OCI-LY7 (cell line): ENCODE measurements around the gene AKR7A3. TPM values are rescaled to one million over a fixed set of nuclear protein-coding genes. Genes with fewer than 3 reads are reported as not detected.
"Not testable (repeated sequence)": the region's sequence is repeated elsewhere in the genome, so short reads cannot be mapped to it uniquely, and the experiment has no call there.

ENCODE experiments used
- BruUV-seq: library from RNA; stranded (reverse); fragments of 400-500 nt; replicated peaks from 2 replicates; lab custom pipeline; 2021; lab: Mats Ljungman, UMichigan
- CTCF ChIA-PET: fragments of 300-600 bp; sonication (Branson Sonifier 250); formaldehyde crosslinking; loops from one replicate; lab custom pipeline; 2022; ENCODE audit warnings: antibody characterized with exemption; ENCODE audit not compliant: unreplicated experiment; lab: Charles Lee
- POLR2A ChIA-PET: fragments of 300-600 bp; sonication (Branson Sonifier 250); formaldehyde crosslinking; loops from one replicate; lab custom pipeline; 2022; ENCODE audit warnings: antibody characterized with exemption; lab: Charles Lee
- DNase-seq: peaks from one replicate; pipeline ENCODE4 v3.0.0-alpha.2; 2015; ENCODE audit warnings: low spot score
- H2AFZ ChIP-seq: fragments of 200-600 bp; sonication (generic), shearing (Covaris generic); 2 replicates; pipeline ENCODE4 v1.6.1; 2014; ENCODE audit warnings: mild to moderate bottlenecking, antibody characterized with exemption, low read length, moderate library complexity
- H3K27ac ChIP-seq: fragments of 200-600 bp; sonication (generic); 2 replicates; pipeline ENCODE4 v1.5.1; 2014; ENCODE audit warnings: mixed run types, low read depth, mild to moderate bottlenecking, moderate library complexity, low read length, inconsistent platforms; ENCODE audit not compliant: poor library complexity, severe bottlenecking
- H3K36me3 ChIP-seq: fragments of 200-600 bp; sonication (generic); 2 replicates; pipeline ENCODE4 v1.6.1; 2014; ENCODE audit warnings: mild to moderate bottlenecking, antibody characterized with exemption, low read length, moderate library complexity, mixed read lengths; ENCODE audit not compliant: insufficient read depth
- H3K4me1 ChIP-seq: fragments of 200-600 bp; sonication (generic); 2 replicates; pipeline ENCODE4 v1.5.1; 2014; ENCODE audit warnings: mild to moderate bottlenecking, low read length; ENCODE audit not compliant: insufficient read depth, poor library complexity, severe bottlenecking
- H3K4me2 ChIP-seq: fragments of 200-600 bp; sonication (generic); 2 replicates; pipeline ENCODE4 v1.6.1; 2014; ENCODE audit warnings: mild to moderate bottlenecking, low read length
- H3K4me3 ChIP-seq: fragments of 200-600 bp; sonication (generic); 2 replicates; pipeline ENCODE4 v1.5.1; 2014; ENCODE audit warnings: mild to moderate bottlenecking, low read depth, low read length; ENCODE audit not compliant: poor library complexity, severe bottlenecking
- H3K79me2 ChIP-seq: fragments of 200-600 bp; sonication (generic); 2 replicates; pipeline ENCODE4 v1.6.1; 2016; ENCODE audit warnings: low read depth, mild to moderate bottlenecking, low read length, moderate library complexity, mixed read lengths; ENCODE audit not compliant: insufficient read depth
- H3K9me2 ChIP-seq: fragments of 200-600 bp; sonication (generic); 2 replicates; pipeline ENCODE4 v1.6.1; 2016; ENCODE audit warnings: mild to moderate bottlenecking, low read length, mixed read lengths; ENCODE audit not compliant: insufficient read depth
- H3K9me3 ChIP-seq: fragments of 200-600 bp; sonication (generic); 2 replicates; pipeline ENCODE4 v1.6.1; 2014; ENCODE audit warnings: mild to moderate bottlenecking, mixed run types, low read length, mixed read lengths
- H4K20me1 ChIP-seq: fragments of 200-600 bp; sonication (generic); 2 replicates; pipeline ENCODE4 v1.6.1; 2014; ENCODE audit warnings: mild to moderate bottlenecking, antibody characterized with exemption, low read length, moderate library complexity, mixed read lengths; ENCODE audit not compliant: insufficient read depth
- CTCF ChIP-seq: fragments of 200-600 bp; sonication (generic); conservative IDR thresholded peaks from 2 replicates; pipeline ENCODE4 v1.5.1; 2014; ENCODE audit warnings: mild to moderate bottlenecking, antibody characterized with exemption, low read length, moderate library complexity, mixed read lengths
- EZH2phosphoT487 ChIP-seq: fragments of 200-600 bp; sonication (generic); IDR thresholded peaks from 2 replicates; pipeline ENCODE4 v1.6.1; 2018; ENCODE audit warnings: low read depth, borderline replicate concordance, mild to moderate bottlenecking, mixed run types, antibody characterized with exemption, low read length, moderate library complexity, mixed read lengths
- intact Hi-C: fragments of 100-400 bp; cut with micrococcal nuclease; formaldehyde crosslinking; loops from one replicate; pipeline ENCODE4 v1.10.0; 2022; ENCODE audit not compliant: unreplicated experiment
- total RNA-seq, 2 experiments: library from RNA; depleted of rRNA in 1 of 2; stranded (reverse); fragments of >200 nt in 1 of 2; shearing (Covaris generic) in 1 of 2; gene quantifications; 2 replicates each; pipeline ENCODE4 v1.2.3, GENCODE V29; 2014 to 2022

The AKR7A3 gene
- total RNA-seq, 2 experiments from 2014 or later: 1.2 to 2.6 TPM

- Histone ChIP-seq H2AFZ (no peak overlapping the region), H3K4me1 (peaks cover 15% of the 10 kb centered on the region), H4K20me1 (no peaks in the 10 kb centered on the region), H3K4me3 (no peak overlapping the region), H3K36me3 (peaks cover 44% of the 10 kb centered on the region), H3K9me2 (no peaks in the 10 kb centered on the region), H3K79me2 (peaks cover 11% of the 10 kb centered on the region; the same call in 1 of the 2 replicates), H3K27ac (no peak overlapping the region), H3K9me3 (no peaks in the 10 kb centered on the region), H3K4me2 (no peak overlapping the region)
- no peak for TF ChIP-seq EZH2phosphoT487
- TF ChIP-seq CTCF: no peak
- CTCF ChIA-PET: no interaction called here
- intact Hi-C loops: no loop called here
- no TSS peak for BruUV-seq
- no peak for DNase-seq
- POLR2A ChIA-PET: no interaction called here
Observed at GRCh38 chr1:19307794-19308508, 19.4 kb upstream of the AKR7A3 start.

- H3K79me2 ChIP-seq: peaks cover 9% of the 10 kb centered on the region; the same call in 1 of the 2 replicates
- no peak overlapping the region for H3K4me3 ChIP-seq
- intact Hi-C loops: no loop called here
- POLR2A ChIA-PET: interaction anchor here (0.6 kb wide), 2 partner anchors 26 to 237 kb away, joined by 3 read pairs; no protein-coding TSS in a partner anchor
- H4K20me1 ChIP-seq: no peaks in the 10 kb centered on the region
- peaks cover 11% of the 10 kb centered on the region for H3K4me1 ChIP-seq
- H3K36me3 ChIP-seq: peaks cover 53% of the 10 kb centered on the region
- TF ChIP-seq CTCF: no peak
- no peak for TF ChIP-seq EZH2phosphoT487
- no peak overlapping the region for H3K4me2 ChIP-seq
- H3K27ac ChIP-seq: no peak overlapping the region
- no peak for DNase-seq
- no peak overlapping the region for H2AFZ ChIP-seq
- CTCF ChIA-PET: no interaction called here
- BruUV-seq: no TSS peak
- H3K9me3 ChIP-seq: no peaks in the 10 kb centered on the region
- no peaks in the 10 kb centered on the region for H3K9me2 ChIP-seq
Observed at GRCh38 chr1:19306941-19307340, 18.4 kb upstream of the AKR7A3 start.

- Histone ChIP-seq H4K20me1 (no peaks in the 10 kb centered on the region), H3K27ac (no peak overlapping the region), H2AFZ (no peak overlapping the region), H3K4me1 (peaks cover 4% of the 10 kb centered on the region), H3K4me3 (no peak overlapping the region), H3K9me2 (no peaks in the 10 kb centered on the region), H3K9me3 (no peaks in the 10 kb centered on the region), H3K36me3 (peaks cover 53% of the 10 kb centered on the region), H3K79me2 (peaks cover 3% of the 10 kb centered on the region; the same call in 1 of the 2 replicates), H3K4me2 (no peak overlapping the region)
- intact Hi-C loops: no loop called here
- BruUV-seq: no TSS peak
- CTCF ChIA-PET: no interaction called here
- POLR2A ChIA-PET: no interaction called here
- DNase-seq: no peak
- 0 out of 2 replicates have a peak, but pooled peaks have one; percentile 25 for TF ChIP-seq CTCF
- TF ChIP-seq EZH2phosphoT487: no peak
Observed at GRCh38 chr1:19305880-19306279, 17.3 kb upstream of the AKR7A3 start.

GRCh38 chr1:19304081-19304480, 15.5 kb upstream of the AKR7A3 start:
- H3K27ac ChIP-seq, POLR2A ChIA-PET, H3K4me2 ChIP-seq, H3K79me2 ChIP-seq, H3K9me3 ChIP-seq, H2AFZ ChIP-seq, H4K20me1 ChIP-seq, BruUV-seq, H3K9me2 ChIP-seq, H3K4me3 ChIP-seq, H3K4me1 ChIP-seq, CTCF ChIA-PET, intact Hi-C loops, DNase-seq: not testable (repeated sequence)
- peaks cover 53% of the 10 kb centered on the region for H3K36me3 ChIP-seq
